Epithelial cell of prostate (primary cell): ENCODE data around the gene TYRO3.

Experiments used
- DNase-seq: peaks from one replicate; pipeline ENCODE4 v3.0.0-alpha.2; 2011; ENCODE audit warnings: low read depth, low spot score
- H3K27ac ChIP-seq: fragments of 450-650 bp; 2 replicates; pipeline ENCODE4 v1.5.1; 2017; ENCODE audit warnings: mild to moderate bottlenecking

Gene TYRO3

DNA sequence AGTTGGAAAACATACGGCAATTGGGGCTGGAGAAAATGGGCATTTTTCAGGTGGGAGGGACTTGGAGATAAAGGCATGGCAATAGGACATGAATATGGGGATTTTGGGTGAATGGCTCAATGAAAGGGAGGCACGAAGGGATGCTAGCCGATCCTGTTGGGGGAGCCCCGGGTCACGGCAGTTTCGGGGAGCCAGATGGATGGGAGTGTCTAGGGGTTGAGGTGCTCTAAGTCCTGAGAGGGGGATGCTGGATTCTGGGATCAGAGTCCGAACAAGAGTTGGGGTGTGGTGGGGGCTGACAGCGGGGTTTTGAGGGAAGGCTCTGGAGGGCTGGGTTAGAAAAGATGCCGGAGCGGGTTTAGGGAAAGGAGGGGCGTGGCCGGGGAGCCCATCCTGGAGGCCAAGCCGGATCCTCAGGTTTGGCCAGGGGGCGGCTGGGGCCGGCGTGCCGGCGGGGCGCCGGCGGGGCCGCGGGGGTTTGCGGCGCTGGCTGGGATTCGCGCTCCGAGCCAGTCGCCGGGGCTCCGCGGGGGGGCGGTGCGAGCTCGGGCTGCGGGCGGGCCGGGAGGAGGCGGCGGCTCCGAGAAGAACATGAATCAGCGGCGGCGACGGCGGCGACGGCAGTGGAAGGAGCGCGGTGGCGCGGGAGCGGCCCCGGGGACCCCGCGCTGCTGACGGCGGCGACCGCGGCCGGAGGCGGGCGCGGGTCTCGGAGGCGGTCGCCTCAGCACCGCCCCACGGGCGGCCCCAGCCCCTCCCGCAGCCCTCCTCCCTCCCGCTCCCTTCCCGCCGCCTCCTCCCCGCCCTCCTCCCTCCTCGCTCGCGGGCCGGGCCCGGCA lies at the start of gene TYRO3:
TSS of gene TYRO3 (plus strand) at position 813 of the 839 bp plus-strand sequence. CDS start 46 bp downstream, outside the sequence.
- H3K27ac ChIP-seq: peak within 1 kb of the TSS; percentile 31

DNA sequence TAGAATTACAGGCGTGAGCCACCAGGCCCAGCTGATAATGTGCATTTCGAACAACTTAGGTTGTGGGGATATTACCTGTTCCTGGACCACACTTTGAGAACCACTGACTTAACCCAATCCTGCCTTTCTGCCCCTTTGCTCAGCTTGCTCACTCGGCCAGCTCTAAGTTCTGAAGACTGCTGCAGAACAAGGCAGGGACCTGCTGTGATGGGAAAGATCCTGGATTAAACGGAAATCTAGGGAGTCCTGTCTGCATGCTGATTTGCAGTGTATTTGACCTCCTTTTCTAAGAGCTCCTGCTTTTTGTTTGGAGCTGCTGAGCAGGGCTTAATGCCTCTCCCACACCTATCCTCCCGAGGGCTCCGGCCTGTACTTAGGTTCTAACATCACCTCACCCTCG lies 48.3 kb upstream of the TYRO3 start:
- H3K27ac ChIP-seq: no peak overlapping the region
- no peak for DNase-seq

More for the DNA sequence above, at the start of gene TYRO3:
- DNase-seq: no peak

DNA sequence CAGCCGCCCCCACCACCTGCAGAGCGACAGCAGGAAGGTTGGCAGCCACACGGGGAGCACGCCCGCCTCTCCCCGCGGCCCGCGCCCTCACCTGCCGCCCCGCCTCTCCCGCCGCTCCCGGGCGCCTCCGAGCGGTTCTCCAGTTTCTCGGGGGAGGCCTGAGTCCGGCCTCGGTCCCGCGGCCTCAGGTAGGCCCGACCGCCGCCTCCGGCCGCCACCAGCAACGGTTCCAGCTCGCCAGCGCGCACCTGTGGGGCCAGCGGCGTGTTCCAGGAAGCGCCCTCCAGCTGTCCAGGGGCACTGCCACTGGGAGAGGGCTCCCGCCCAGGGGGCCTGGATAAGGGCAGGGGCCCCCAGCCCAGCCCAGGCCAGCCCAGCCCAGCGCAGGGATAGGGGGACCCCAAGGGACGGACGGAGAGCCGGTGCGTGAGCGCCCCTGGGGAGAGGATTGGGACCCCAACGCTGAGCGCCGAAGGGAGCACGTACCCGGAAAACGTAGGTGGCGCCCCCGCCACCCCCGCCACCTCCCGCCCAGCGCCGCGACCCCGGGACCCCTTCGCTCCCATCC lies 47.6 kb upstream of the TYRO3 start:
- H3K27ac ChIP-seq: no peak overlapping the region
- no peak for DNase-seq

DNA sequence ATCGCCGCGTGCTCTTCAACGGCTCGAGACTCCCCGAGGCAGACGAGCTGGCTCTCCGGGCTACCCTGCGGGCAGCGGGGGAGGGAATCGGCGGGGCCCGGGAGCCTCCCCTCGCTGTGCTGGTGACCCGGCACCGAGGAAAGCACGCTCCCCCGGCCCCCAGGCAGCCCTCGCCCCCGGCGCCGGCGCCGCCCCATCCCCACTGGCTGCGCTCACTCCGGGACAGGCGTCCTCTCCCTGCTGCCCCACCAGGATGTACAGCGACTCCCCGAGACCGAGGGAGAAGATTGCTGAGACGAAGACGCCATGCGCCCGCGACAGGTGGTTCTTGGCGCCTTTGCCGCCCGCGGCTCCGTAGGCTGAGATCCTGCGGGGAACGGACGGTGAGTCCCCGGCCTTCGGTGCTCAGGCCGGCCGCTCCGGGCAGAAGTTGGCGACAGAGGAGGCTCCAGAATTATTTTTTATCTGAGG lies 47.1 kb upstream of the TYRO3 start:
- no peak overlapping the region for H3K27ac ChIP-seq
- no peak for DNase-seq

DNA sequence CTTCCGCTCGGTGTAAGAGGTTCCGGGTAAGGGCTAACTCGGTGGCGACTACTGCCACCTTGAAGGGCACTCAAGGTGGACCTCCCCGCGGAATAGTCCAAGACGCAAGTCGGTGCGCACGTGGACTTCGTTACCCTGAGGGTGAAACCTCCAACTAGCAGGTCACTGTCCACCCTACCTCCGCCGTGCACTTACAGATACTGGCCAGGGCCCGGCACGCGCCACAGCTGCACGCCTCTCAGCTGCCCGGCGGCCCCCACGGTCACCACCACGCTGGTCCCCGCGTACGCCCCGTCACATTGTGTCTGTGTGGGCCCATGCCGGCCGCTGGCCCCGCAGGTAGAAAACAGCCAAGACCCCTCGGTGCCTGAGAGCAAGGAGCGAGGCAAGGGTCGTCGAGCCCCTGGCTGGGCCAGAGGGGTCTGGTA lies 46.5 kb upstream of the TYRO3 start:
- H3K27ac ChIP-seq: no peak overlapping the region
- no peak for DNase-seq

DNA sequence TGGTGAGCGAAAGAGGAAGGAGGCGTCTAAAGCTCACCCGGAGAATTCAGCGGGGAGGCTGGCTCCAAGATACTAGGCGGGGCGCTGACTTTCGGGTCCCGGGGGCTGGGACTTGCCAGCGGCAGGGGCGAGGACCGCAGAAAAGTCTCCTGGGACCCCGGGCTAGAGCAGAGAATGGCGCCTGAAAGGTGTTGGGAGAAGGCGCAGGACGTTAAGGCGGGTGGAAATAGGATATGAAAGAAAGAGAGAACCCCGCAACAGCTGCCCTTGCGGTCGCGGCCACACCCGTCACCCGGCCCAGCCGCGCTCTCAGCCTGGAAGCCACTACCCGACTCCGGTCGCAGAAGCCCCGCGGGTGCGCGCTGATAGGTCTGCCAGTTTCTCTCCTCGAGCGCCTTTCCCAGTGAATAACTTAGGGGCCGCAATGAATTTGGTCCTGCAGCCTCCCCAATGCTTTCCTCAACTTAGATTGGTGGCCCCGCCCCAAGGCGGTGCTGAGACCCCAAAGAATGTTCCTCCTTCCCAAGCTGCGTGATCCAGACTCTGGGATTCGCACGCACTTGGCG lies 46.0 kb upstream of the TYRO3 start:
- H3K27ac ChIP-seq: no peak overlapping the region
- no peak for DNase-seq

DNA sequence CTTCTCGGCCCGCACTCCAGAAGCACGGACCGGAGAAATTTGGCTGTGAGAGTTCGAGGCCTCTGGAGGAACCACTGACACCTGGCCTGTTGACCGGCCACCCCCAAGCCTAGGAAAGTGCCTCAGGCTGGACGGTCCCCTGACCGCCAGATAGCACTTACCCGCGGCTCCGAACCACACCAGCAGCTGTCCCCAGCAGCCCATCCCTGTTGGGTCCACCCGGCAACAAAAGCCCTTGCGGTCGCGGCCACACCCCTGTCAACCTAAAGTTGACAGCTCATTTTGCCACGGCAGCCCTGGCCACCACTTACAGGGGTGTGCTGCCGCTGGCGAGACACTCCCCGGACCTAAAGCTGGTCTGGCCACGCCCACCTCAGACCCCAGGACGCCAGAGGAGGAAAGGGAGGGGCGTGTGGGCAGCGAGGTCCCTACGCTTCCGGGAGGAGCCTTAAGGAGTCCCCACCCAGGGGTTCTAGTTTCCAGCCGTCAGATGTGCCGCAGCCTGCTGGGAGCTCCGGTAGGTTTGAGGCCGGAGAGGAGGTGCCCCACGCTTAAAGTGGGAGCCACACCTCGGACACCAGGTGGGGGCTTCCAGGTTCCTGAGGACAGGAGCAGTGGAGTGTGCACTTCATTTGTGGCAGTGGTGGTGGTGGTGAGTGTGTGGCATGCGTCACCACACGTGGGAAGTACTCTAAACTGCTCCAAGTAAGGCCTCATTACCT lies 45.3 kb upstream of the TYRO3 start, which contains the start of gene LTK:
TSS of gene LTK (minus strand) at position 322 of the 722 bp plus-strand sequence. CDS start at position 204, 118 bp downstream.
- no peak within 1 kb of the TSS for H3K27ac ChIP-seq
- no peak for DNase-seq

DNA sequence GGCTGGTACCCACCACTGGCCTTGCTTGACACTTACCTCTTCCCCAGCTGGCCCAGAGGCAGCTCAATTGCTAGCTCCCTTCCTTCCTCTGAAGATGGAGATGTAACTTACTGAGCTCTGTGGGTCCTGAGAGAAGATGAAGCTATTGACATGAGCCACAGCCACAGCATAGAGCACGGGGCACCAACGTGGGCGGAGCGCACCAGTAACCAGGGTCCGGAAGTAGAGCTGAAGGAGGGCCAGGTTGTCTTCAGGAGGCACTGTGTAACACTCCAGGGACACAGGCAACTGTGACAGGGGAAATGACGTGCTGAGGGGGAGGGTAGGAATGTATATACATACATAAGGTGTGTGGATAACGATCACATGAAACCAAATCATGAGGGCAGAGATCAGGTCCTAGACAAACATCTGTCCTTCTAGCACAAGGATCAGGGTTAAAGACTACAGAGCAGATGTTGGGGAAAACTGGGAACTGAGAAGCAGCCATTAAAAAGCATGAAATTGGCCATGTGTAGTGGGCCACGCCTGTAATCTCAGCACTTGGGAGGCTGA lies 41.0 kb upstream of the TYRO3 start:
- H3K27ac ChIP-seq: no peak overlapping the region
- no peak for DNase-seq

DNA sequence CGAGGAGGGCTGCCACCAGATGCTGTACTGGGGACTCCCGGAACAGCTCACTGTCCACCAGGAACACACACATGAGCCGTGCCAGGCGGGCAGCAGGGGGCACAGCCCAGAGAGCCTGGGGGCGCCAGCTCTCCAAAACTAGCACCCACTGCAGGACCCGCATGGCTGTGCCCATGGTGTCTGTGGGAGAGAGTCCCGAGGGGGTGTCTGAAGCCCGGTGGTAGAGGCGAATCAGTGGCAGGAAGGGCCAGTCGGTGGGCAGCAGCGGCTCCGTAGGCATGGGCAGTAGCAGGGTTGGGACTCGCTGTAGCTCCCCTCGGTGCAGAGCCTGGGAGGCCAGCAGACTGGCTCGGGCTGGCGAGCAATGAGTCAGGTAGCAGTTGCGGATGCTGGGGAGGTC lies 38.4 kb upstream of the TYRO3 start:
- no peak for DNase-seq
- no peak overlapping the region for H3K27ac ChIP-seq

DNA sequence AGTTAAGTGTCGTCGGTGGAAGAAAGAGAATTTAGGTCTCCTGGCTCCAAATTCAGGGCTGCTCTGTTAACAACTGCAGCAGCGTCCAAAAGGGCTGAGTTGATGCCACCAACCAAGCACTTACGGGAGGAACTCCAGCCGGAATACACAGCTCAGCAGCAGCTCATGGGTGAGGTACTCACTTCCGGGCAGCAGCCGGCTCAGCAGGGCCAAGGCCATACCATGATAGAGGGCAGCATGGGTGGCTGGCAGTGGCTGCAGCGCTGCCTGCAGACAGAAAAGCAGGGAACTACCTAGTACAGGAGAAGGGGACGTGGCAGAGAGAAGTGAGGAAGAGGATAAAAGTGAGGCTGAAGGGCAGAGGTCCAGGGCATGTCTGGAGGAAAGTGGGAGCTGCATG lies 37.4 kb upstream of the TYRO3 start:
- DNase-seq: no peak
- no peak overlapping the region for H3K27ac ChIP-seq

DNA sequence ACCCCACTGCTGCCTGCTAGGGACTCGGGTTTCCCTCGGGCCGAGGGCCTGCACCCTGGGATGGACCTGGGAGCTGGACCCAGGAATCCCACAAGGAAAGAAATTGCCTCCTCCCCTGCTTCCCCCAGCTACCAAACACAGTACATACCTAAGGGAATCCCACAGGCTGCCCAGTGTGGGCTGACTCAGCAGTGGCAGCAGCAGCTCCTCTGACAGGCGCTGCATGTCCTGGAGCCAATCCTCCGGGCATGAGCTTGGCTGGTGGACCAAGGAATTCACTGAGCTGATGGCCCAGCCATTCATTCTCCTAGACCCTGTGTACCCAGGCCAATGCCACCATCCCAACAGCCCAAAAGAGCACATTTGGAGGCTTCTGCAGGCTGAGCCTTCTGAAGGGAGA lies 35.9 kb upstream of the TYRO3 start:
- DNase-seq: no peak

DNA sequence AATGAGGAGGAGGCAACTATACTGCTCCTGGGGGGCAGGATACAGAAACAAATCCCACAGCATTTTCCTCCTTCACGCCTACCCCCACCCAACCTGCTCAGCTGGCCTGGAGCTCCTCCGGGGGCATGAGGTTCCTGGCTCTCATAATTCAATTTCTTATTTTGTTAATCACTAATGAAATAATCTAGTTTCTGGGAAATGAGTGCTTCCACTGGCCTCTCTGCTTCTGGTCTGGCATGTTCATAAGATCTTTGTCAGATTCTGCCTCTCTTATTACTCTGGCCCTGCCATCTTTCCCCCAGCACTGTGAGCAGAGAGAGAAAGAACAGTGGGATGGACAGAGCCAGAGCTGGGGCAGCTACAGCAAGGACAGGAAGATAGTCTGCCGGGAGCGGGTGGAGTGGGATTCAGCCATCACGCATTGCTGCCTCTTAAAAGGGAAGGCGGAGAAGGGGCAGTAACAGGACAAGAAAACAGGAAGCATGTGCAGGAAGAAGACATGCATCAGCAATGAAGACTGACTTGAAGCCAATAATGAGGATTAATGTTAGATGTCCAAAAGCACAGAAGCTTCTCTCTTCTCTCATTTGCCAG lies 28.6 kb upstream of the TYRO3 start:
- H3K27ac ChIP-seq: no peak overlapping the region
- DNase-seq: no peak

More for the DNA sequence above, 35.9 kb upstream of the TYRO3 start:
- H3K27ac ChIP-seq: no peak overlapping the region

DNA sequence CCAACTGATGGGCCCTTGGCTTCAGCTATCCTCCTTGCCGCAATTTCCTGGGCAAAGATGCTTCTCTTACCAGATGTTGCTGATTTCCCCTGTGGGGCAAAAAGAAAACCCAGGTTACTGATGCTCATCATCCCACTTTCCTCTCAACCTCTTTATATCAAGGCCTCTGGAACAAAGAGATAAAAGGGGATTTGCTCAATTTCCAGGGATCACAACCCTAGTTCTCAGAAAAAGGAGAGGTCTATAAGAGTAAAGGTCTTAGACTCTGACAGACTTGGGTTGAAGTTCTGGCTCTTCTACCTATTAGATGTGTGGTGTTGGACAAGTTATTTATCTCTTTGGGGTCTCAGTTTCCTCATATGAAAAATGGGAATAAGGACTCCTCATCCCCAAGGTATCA lies 23.5 kb upstream of the TYRO3 start:
- DNase-seq: no peak
- H3K27ac ChIP-seq: no peak overlapping the region

DNA sequence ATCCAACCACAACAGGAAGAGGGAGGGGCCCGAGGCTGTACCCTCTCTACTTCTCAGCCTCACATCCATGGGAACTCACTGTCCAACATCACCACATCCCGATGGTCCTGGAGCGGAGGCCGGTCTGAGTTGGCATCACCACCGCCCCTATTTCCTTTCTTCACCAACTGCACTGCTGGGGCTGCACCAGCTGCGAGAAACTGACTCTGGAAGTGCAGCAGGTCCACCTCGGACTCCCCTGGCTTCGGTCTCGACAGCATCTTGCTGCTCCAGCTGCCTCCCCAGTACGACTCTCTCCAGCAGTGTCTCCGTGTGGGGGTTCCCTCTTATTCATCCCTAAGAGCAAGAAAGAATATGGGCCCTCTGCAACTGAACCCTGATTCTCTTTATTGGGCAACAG lies 22.1 kb upstream of the TYRO3 start:
- no peak for DNase-seq

DNA sequence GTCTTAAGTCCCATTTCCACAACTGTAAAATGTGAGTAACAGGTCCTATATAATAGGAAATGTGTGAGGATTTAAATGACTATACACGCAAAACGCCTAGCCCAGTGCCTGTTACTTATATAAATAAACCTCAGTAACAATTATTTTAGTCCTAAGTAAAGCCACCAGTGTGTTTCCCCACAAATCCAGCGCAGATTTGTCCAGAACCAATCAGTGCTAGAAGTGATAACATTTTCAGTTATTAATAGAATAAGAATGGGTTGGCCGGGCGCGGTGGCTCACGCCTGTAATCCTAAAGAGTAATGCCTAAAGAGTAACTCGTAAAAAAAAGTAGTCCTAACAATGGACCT lies 15.5 kb upstream of the TYRO3 start:
- DNase-seq: no peak
- H3K27ac ChIP-seq: peak overlapping the region; percentile 56

More for the DNA sequence above, 22.1 kb upstream of the TYRO3 start:
- no peak overlapping the region for H3K27ac ChIP-seq

DNA sequence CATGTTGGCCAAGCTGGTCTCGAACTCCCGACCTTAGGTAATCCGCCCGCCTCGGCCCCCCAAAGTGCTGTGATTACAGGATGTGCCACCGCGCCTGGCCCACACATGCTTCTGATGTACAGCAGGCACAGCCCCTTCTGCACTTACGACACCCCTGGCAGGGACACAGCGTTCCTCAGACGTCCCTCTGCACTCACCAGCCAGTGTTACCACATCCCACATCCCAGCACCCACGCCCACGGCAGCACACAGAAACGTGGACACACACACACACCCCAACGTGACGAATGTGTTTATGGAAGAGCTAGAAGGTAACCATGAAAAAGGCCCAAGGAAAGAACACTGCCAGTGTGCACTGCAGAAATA lies 14.4 kb upstream of the TYRO3 start:
- DNase-seq: no peak
- H3K27ac ChIP-seq: peak overlapping the region; percentile 56

DNA sequence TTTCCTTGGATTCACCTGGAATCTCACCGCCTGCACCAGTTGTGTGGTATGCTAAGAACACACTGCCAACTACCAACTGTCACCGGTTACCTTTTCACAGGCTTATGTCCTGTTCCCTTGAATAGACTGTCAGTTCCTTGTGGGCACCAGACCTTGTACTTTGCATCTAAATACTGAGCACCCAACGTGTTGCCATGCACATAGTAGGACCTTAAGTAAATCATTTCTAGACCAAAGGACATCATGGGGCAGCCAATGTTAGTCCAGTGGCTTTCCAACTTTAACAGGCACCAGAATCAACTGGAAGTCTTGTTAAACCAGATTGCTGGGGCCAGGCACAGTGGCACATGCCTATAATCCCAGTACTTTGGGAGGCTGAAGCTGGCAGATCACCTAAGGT lies 13.8 kb upstream of the TYRO3 start:
- no peak for DNase-seq
- H3K27ac ChIP-seq: no peak overlapping the region

DNA sequence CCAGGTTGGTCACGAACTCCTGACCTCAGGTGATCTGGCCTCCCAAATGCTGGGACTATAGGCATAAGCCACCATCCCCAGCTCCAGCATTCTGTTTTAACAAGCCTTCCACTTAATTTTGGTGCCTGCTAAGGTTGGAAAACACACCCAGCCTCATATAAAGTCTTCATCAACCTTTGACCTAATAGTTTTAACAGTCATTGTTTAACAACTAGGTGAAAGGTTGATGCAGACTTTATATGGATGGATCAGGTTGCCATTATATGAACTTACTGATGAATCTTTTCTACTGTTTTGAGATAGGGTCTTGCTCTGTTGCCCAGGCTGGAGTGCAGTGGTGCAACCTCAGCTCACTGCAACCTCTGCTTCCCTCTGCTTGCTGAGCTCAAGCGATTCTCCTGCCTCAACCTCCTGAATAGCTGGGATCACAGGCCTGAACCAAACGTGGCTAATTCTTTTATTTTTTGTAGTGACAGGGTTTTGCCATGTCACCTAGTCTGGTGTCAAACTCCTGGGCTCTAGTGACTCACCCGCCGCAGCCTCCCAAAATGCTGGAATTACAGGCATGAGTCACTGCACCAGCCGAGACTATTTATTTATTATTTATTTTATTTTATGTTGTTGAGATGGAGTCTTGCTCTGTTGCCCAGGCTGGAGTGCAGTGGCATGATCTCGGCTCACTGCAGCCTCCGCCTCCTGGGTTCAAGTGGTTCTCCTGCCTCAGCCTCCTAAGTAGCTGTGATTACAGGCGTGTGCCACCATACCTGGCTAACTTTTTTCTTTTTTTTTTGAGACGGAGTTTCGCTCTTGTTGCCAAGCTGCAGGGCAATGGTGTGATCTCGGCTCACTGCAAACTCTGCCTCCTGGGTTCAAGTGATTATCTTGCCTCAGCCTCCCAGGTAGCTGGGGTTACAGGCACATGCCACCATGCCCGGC lies 11.9 kb upstream of the TYRO3 start:
- H3K27ac ChIP-seq: no peak overlapping the region
- peak; percentile 2 for DNase-seq
